Liver (tissue), 3 donors: Measurements from ENCODE around the gene ZNF490.

ENCODE experiments used
- ATF3 ChIP-seq: IDR thresholded peaks from 2 replicates; pipeline ENCODE4 v1.6.1; 2016; ENCODE audit warnings: antibody characterized with exemption
- CTCF ChIP-seq: fragments of 150-350 bp; IDR thresholded peaks from 2 replicates; pipeline ENCODE4 v1.5.1; 2017; ENCODE audit warnings: improper control_type of control experiment, low read depth, low read length; ENCODE audit not compliant: missing input control
- FOXA2 ChIP-seq: IDR thresholded peaks from 2 replicates; pipeline ENCODE4 v1.6.1; 2016; ENCODE audit warnings: antibody characterized with exemption
- JUND ChIP-seq, 2 donors: IDR thresholded peaks; 2 replicates each; pipeline ENCODE4 v1.6.1; 2016; ENCODE audit warnings: antibody characterized with exemption in 2 of 2
- MAX ChIP-seq: IDR thresholded peaks from 2 replicates; pipeline ENCODE4 v1.6.1; 2016; ENCODE audit warnings: antibody characterized with exemption
- REST ChIP-seq: IDR thresholded peaks from 2 replicates; pipeline ENCODE4 v1.6.1; 2016; ENCODE audit warnings: antibody characterized with exemption, mild to moderate bottlenecking
- SP1 ChIP-seq: IDR thresholded peaks from 2 replicates; pipeline ENCODE4 v1.6.1; 2018; ENCODE audit warnings: antibody characterized with exemption, mild to moderate bottlenecking
- TAF1 ChIP-seq: conservative IDR thresholded peaks from 2 replicates; pipeline ENCODE4 v1.6.1; 2016; ENCODE audit warnings: antibody characterized with exemption, mild to moderate bottlenecking
- ZBTB33 ChIP-seq: IDR thresholded peaks from 2 replicates; pipeline ENCODE4 v1.6.1; 2016; ENCODE audit warnings: antibody characterized with exemption
- donor health status: healthy.
- donor health status: healthy.

- no peak for TF ChIP-seq CTCF
- no peak for TF ChIP-seq ATF3
- TF ChIP-seq MAX = no peak
- TF ChIP-seq TAF1 = no peak
- no peak for TF ChIP-seq REST
- no peak for TF ChIP-seq JUND (IDR thresholded peaks at IDR 0.05)
- TF ChIP-seq FOXA2 = no peak
- peak; percentile 7 for TF ChIP-seq SP1
- TF ChIP-seq ZBTB33 = no peak
Observed at GRCh38 chr19:12647490-12648071, 37.0 kb upstream of the ZNF490 start.
